ENCODE measurements around the gene ITGA11.
"Not testable (repeated sequence)": the region's sequence is repeated elsewhere in the genome, so short reads cannot be mapped to it uniquely, and the experiment has no call there.

The ITGA11 gene

DNA sequence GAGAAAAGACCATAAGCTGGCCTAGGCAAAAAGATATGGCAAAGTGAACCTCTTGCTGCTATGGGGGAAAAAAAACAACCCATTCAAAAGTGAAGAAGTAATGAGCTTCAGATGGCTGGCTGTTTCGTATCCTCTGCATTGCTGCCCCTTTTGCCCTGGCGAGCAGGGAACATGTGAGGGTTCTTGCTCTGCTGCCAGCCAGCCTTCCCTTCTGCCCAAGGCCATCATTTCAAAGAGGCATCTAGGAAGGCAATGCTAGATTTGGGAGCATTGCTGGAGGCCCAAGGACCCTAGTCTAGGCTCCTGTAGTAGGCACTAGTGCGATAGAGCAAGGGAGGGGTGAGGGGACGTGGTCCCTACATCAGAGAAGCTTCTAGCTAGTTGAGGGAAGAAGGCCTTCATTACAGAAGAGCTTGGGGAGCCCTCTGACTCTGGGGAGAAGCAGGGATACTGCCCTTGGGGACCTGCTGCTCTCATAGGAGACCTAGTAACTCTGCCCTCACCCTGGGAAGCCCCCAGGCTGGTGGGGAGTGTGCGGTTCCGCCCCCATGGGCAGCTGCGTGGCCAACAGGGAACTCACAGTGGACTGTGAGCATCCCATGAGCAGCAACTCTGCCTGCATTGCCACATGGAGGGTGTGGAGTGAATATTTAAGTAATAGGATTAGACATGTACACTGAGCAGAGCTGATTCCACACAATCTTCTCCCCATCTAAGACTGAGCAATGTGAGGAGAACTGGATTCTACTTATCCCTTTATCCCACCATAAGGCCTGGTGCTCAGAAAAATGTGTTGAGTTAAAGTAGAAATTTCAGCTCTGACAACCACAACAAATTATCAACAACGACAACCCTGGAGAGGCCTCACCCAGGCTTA lies 21.3 kb downstream of the ITGA11 start:
- no peak for DNase-seq

DNA sequence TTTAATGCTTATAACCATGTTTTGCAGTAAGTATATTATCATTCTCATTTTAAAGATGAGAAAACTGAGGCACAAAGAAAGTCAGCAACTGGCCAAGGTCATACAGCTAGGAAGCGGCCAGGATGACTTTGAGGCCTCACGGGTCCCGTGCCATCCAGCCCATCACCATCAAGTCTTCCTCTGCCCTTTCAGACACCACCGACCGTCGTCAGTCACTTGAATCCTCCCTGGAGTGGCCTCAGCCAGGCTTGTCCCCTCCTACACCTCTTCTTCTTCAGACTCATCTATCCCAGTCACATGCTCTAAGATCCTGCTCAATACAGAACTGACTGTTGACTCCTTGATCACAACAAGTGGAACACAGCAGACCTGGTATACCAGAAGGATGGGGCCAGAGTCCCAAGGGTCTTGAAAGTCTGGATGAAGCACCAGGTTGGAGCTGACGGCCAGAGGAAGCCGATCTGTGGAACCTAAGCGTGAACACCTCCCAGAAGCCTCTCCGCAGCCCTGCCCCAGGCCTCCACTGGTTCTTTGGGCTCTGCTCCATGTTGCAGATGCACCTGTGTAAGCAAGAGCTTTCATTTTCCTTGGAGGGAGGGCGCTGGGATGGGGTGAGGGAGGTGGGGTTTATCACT lies 22.1 kb downstream of the ITGA11 start:
- no peak for DNase-seq

DNA sequence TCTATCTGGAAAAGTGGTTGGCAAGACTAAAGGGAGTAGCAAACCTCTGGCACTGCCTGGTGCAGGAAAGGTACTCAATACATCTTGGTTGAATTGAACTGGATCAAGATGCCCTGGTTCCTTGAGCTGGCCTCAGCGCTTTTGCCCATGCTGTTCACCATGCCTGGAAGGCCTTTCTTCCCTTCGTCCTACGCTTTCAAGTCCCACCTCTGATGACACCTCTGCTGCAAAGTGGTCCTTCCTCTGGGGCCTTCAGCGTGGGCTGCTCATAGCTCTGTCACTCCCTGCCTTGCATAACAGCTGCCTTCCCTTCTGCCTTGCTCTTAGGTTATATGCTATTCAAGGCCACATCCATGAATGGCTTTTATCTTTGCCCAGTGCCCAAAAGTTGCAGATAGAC lies 23.0 kb downstream of the ITGA11 start:
- DNase-seq = no peak

DNA sequence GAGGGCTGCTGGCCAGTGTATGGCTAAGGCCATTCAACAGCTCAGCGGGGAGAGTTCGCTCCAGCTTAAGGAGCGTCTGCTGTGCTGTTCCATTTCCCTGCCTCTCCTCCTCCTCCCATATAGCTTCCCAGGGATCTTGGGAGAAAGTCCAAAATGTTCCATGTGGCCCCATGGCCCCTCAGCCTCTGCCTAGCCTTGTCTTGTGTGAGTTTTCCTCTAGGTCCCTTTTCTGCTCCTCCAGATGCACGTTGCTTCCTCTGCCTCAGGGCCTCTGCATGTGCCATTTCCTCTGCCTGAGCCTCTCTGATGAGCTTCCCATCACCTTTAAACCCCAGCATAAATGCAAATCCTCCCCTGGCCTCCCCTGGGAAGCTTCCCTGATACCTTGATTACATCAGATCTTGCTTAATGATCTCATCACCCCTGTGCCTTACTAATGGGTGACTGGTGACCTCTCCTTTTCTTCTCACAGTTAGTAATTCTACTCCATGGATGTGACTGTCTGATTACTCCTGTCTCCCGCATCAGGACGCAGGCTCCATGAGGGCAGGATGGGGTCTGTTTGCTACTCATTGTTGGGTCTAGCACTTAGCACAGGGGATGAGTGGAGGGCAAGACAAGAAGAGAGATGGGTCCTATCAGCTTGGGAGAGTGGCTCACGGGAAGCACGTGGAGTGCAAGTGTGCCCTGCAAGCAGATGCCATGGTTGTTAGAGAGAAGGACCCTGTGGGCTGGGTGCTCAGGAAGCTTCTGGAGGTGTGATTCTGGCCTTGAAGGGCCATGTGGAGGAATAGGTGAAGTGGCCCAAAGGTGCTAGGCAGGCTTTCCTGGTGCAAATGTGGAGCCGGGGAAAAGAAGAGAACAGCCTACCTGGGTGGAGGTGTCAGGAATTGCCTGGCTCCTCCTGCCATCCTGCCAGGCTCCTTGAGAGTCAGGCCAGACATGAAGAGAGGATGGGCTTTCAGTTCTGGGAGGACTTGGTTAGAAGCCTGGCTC lies 23.8 kb downstream of the ITGA11 start:
- DNase-seq = no peak

DNA sequence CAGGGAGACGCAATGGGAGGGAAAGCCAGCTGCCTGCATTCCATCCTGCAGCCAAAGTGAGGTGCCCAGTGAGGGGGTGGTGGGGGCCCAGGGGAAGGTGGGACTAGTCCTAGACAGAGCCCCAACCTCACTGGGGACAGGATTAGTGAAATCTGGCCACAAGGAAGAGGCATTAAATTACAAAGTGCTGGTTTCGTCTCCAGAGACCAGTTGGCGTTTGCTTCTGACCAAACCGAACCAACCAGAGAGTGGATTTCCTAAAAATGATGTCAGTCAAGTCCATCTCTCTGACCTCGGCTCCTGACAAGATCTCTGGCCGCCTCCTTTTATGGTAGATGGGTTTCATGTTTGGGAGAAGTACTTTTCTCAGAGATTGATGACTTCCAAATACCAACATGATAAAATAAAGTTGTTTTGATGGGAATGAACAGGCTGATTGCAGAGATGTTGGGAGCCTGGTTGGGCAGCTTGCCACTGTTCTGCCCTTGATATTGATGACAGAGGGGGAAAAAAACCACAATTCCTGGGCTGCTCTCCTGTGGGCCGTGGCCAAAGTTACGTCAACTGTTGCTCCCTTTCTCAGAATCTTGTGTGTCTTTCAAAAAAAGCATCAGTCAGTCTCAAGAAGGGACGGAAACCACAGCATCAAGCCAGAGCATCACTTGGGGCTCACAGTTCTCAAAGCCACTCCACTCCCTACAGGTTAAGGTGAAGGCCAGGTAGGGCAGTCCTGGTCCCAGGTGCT lies 24.6 kb downstream of the ITGA11 start:
- no peak for DNase-seq

DNA sequence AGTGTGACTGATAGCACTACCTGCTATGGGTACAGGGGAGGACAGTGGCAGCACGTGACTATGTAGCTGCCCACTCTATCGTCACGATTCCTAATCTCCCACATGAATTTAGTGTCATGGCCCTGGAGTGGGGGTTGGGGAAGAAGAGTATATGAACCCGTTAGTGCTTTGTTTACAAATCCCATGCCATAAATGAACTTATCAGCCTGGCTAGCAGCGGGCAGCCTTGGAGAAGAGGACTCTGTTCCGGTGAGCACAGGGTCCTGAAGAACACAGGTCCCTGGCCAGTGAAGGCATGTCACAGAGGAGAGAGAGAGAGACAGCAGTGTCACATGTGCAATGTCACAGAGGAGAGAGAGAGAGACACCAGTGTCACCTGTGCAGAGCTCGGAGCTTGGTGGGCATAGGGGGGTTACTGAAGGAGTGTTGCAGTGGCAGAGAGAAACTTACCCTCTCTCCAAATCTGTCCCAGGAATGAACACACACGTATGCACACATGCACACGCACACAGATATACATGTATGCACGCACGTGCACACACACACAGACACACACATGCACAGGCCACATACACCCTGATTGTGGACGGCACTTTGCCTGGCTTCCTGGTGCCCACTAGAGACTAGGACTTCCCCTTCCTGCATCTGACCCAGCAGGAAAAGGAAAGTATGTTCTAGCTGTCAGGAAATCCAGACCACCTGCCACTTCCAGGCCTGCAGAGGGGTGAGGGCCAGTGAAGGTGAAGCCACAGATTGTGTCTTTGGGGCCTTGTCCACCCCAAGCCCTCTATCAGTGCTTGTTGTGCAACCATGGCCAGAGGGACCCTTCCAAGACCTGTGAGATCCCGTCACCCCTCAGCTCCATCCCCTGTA lies 26.3 kb downstream of the ITGA11 start:
- no peak for DNase-seq

DNA sequence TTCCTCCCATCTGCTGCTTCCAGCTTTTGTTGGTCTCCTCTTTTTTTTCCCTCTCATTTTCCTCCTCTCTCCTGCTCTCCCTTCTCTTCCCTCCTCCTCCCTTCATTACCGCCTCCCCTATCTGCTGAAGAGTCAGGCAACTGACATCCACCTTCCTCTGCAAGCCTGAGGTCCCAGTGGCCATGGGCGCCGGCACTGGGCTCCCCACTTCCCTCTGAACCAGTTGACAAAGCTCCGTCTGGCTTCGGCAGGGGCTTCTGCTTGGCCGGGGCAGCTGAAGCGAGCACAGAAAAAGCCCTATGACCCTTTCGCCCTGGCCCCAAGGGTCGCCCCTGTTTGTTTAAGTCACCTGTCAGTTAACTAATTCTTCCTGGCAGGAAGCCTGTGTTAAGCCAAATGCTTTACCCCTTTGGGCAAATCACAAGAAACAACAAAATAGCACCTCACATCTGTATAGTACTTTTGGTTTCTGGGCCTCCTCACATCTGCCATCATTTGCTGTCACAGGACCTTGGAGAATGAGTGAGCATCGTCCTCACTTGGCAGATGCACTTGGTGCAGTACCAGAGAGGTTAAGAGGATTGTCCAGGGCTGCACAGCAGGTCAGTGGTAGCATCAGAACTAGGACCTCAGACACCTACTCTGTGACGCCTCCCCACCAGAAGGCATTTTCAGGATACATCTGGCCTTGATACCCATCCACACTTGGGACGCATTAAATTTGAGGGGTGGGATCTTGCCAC lies 27.7 kb downstream of the ITGA11 start:
- no peak for DNase-seq

DNA sequence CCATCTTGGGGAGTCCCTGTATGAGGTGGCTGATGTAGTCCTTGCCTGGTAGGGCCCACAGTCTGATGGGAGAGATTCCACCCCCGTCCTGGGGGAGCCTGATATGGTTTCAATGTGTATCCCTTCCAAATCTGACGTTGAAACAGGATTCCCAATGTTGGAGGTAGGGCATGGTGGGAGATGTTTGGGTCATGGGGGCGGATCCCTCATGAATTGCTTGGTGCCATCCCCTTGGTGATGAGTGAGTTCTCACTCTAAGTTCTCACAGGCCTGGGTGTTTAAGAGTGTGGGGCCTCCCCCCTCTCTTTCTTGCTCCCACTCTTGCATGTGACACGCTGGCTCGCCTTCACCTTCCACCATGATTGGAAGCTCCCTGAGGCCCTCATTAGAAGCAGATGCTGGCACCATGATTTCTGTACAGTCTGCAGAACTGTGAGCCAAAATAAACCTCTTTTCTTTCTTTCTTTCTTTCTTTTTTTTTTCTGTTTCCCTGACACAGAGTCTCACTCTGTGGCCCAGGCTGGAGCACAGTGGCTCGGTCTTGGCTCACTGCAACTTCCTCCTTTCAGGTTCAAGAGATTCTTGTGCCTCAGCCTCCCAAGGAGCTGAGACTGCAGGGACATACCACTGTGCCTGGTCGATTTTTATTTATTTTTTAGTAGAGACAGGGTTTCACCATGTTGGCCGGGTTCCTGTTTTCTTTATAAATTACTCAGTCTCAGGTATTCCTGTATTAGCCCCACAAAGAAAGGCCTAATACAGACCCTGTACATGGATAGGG lies 28.6 kb downstream of the ITGA11 start:
- no peak for DNase-seq

DNA sequence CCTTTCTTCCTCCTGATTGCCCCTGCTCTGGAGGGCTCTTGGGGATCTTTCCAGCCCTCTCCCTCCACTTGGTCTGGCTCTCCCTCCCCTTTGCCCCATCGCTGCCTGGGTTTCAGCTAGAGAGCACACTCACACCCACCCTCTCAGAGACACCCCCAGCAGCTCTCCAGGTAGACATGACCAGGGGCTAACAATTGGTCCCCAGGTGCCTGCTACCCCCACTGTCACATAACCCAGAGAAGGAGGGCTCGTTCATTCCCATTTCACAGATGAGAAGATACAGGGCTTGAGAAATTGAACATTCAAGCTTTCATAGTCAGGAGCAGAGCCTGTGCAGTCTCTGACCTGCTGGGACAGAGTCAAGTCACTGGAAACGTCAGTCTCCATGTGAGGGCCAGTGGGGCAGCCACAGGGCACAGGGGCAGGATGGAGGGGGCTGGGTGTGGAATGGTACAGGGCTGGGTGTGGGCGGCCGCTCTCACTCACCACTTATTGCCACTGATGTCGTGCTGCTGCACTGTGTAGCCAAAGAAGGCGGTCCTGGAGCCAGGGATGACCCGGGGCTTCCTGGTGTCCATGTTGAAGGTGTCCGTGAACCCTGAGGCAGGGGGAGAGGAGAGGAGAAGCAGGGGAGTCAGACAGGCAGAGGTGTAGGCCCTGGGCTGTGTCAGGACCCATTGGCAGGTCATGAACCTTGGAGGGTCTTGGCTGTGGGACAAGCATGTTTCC lies 29.4 kb downstream of the ITGA11 start:
- DNase-seq = no peak

DNA sequence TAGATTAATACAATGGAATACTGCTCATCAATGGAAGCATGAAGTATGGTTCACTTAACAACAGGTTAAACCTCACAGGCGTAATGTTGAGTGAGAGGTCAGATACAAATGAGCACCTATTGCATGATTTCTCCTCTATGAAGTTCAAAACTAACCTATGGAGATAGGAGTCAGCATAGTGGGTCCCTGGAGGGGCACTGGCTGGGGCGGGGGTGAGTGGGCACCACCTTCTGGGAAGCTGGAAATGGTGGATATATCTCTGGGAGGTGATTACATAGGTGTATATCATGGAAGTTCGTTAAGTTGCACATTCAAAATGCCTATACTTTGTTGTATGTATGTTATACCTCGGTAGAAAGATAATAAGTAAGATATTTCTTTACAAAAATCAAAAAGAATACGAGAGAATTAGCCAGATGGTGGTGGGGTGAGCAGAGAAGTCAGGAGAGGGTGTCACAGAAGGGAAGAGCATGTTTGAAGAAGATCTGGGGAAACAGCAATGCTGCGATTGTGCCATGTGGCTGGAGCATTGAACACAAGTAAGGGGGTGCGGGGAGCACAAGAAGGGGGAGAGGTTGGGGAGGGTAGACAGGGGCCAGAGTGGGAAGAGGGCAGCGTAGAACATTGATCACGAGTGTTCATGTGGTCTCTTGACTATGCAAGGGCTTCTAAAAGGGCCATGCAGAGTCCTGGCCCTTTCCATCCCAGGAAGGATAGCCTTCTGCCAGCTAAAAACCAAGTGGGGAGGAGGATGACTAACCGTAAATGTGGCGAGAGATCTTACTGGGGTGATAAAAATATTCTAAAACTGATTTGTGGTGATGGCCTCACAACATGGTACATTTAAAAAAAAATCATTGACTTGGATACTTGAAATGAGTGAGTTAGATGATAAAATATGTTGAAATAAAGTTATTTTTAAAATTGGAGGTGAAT lies 30.2 kb downstream of the ITGA11 start:
- no peak for DNase-seq

DNA sequence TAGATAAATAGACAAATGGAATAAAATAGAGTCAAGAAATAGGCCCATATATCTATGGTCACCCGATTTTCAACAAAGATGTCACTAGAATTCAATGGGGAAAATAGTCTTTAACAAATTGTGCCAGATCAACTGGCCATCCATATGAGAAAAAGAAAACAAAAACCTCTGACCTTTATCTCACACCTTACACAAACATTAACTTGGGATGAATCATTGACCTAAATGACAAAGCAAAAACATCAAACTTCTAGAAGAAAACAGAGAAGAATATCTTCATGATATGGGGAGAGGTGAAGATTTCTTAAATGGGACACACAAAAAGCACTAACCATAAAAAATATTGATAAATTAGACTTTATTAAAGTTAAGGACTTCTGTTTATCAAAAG lies 31.9 kb downstream of the ITGA11 start:
- DNase-seq = no peak

DNA sequence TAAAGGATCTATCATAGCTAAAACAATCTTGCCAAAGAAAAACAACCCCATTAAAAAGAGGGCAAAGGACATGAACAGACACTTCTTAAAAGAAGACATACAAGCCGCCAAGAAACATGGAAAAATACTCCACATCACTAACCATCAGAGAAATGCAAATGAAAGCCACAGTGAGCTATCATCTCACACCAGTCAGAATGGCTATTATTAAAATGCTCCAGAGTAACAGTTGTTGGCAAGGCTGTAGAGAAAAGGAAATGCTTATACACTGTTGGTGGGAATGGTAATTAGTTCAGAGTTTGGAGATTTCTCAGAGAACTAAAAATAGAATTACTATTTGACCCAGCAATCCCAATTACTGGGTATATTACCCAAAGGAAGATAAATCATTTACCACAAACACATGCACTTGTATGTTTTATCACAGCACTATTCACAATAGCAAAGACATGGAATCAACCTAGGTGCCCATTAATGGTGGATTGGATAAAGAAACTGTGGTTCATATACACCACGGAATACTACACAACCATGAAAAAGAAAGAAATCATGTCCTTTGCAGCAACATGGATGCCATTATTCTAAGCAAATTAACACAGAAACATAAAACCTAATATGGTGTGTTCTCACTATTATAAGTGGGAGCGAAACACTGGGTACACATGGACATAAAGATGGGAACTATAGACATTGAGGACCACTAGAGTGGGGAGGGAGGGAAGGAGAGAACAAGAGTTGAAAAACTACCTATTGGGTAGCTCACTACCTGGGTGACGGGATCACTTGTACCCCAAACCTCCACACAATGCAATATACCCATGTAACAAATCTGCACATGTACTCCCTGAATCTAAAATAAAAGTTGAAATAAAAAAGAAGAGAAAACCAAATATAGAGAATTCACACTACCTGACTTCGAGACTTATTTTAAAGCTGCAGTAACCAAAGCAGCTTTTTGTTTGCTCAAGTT lies 32.6 kb downstream of the ITGA11 start:
- no peak for DNase-seq

DNA sequence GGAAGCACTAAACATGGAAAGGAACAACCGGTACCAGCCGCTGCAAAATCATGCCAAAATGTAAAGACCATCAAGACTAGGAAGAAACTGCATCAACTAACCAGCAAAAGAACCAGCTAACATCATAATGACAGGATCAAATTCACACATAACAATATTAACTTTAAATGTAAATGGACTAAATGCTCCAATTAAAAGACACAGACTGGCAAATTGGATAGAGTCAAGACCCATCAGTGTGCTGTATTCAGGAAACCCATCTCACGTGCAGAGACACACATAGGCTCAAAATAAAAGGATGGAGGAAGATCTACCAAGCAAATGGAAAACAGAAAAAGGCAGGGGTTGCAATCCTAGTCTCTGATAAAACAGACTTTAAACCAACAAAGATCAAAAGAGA lies 34.0 kb downstream of the ITGA11 start:
- not testable (repeated sequence) for DNase-seq

DNA sequence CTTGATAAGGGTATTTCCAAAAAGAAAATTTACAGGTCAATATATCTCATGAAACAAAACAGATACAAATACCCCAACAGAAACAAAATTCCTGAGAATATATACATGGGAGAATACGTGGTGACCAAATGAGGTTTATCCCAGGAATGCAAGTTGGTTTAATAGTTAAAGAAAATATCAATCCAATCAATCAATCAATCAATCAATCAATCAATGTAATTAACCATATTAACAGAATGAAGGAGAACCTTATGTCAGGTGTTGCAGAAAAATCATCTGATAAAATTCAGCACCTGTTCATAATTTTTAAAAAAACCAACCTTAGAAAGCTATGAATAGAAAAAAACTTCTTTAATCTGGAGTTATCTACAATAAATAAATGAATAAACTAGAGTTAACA lies 35.9 kb downstream of the ITGA11 start:
- DNase-seq = no peak

DNA sequence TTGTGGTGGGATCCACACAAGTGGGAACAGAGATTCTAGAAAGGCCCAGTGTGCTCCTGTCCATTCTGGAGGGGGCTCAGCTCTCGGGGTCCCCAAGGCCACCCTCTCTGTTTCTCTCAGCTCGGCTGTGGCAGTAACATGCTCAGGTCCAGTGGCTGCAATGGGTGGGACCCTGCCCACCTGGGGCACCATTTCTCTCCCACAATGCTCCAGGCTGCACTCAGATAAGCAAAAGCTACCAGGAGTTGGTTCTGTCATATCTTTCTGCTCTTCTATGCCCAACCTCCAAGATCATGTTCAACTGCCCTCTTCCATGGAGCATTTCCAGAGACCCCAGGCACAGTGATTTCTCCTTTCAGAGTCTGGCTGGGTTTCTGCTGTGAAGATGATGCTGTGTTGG lies 40.8 kb downstream of the ITGA11 start:
- DNase-seq = no peak

DNA sequence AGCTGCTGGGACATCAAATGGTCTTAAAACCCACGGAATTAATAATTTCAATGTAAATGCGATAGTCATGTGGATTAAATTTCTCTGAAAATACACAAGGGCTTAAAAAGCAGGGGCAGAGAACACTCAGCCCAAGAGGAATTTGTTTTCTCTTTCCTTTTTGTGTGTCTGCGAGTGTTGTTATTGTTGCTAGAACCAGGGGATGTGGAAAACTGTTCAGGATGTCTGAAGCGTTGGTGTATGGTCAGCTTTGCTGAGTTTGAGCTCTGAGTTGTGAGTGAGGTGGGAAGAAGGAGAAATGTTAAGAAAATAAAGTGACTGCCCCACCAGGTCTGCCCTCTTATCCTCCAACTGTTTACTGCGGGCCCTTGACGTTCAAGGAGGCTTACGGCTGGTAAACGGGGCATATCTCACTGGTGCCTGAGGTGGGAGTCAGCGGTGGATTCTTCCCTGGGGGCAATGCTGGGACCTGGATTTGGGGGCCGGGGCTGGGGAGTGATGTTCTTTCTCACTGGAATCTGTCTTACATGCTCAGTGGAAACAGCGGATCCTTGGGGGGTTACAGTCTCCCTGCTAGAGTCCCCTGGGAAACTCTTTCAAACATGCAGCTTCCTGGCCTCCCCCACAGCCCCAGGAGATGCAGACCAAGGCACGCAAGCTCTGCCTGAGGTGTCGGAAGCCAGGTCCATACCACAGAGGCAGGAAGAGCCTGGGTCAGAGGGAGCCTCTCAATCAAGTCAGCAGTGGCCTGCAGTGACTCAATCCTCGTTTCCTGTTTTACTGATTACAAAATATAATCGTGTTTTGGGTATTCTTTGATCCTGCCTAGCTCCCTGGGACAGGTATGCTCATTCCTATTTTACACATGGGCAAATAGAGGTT lies 41.8 kb downstream of the ITGA11 start:
- no peak for DNase-seq

All from stimulated activated naive CD4-positive, alpha-beta T cell treated with Interleukin-2 at 50 U/mL for 16 hours (primary cell).